Mucosa of descending colon (tissue), 3 donors: ENCODE results near the gene BRSK1. TPM values are rescaled to one million over a fixed set of nuclear protein-coding genes. Genes with fewer than 3 reads are reported as not detected.

ENCODE experiments used
- ATAC-seq: fragments of 200-7000 bp; cut with Tn5 transposase; one replicate; pipeline ENCODE4 v1.9.1; 2020; ENCODE audit warnings: mild to moderate bottlenecking, moderate library complexity
- DNase-seq, 3 donors: peaks; one replicate each; pipeline ENCODE4 v3.0.0-alpha.2; 2020
- H3K36me3 ChIP-seq: fragments of 200-600 bp; one replicate; pipeline ENCODE4 v1.8.0; 2021; ENCODE audit warnings: low read depth, mild to moderate bottlenecking
- H3K4me1 ChIP-seq: fragments of 200-600 bp; one replicate; pipeline ENCODE4 v1.8.0; 2021; ENCODE audit warnings: low read depth, mild to moderate bottlenecking
- H3K4me3 ChIP-seq: fragments of 200-600 bp; one replicate; pipeline ENCODE4 v1.8.0; 2021; ENCODE audit warnings: mild to moderate bottlenecking
- H3K9me3 ChIP-seq: fragments of 200-600 bp; one replicate; pipeline ENCODE4 v1.8.0; 2021; ENCODE audit warnings: mild to moderate bottlenecking
- intact Hi-C, 2 donors: fragments of 100-400 bp; cut with DNase I in 1 of 2; cut with micrococcal nuclease in 1 of 2; formaldehyde crosslinking; loops; one replicate each; pipeline versions ENCODE4 v1.11.0 to v1.11.1; 2022; cut with DNase I, micrococcal nuclease
- total RNA-seq, 3 donors: library from RNA; stranded (reverse); fragmentation: NEBNext Ultra II Directional in 2 of 3; extraction: Animal tissue kit (Norgen Biotek cat#: 25700) in 2 of 3; gene quantifications; one replicate each; pipeline versions ENCODE4 v1.2.1 to v1.2.4, GENCODE V29; 2021 to 2023
- TF ChIP-seq, protein P1 (sequence below): fragments of 200-600 bp; IDR thresholded peaks from one replicate; pipeline ENCODE4 v1.8.0; 2022; ENCODE audit warnings: antibody characterized with exemption, mild to moderate bottlenecking
- donor health status: DM: no; HTN: no; CAD: no; lungs with moderate emphysema.
- donor health status: DM: no; HTN: no; CAD: no.
- donor health status: DM: no; HTN: yes; CAD: no.

The BRSK1 gene
- total RNA-seq, 3 donors from 2014 or later, result 1.6 to 18.1 (median 1.9) TPM

DNA sequence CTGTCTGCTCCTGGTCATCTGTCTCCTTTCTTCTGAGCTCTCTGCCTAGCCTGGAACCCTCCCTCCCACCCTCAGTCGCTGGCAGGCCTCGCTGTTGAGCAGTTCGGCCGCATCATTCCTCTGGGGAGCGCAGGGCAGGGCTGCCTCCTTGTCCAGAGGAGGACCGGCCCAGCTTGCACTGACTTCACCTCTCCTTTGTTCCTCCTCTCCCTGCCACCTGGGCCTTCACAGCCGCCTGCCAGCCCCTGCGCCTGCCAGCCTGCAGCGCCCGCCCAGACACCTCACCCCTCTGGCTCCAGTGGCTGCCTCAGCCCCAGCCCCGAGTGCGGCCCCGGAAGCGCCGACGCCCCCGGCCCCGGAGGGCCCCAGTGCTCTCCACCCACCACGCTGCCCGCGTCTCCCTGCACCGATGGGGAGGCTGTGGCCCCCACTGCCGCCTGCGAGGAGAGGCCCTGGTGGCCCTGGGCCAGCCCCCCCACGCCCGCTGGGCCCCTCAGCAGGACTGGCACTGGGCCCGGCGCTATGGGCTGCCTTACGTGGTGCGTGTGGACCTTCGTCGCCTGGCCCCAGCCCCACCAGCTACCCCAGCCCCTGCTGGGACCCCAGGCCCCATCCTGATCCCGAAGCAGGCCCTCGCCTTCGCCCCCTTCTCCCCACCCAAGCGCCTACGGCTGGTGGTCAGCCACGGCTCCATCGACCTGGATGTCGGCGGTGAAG, 63.1 kb downstream of the BRSK1 start:
- intact Hi-C loops, result no loop called here
- Histone ChIP-seq H3K36me3 (no peaks in the 10 kb centered on the region), H3K4me3 (no peak overlapping the region), H3K9me3 (no peaks in the 10 kb centered on the region), H3K4me1 (peaks cover 8% of the 10 kb centered on the region)
- TF ChIP-seq, protein P1, sequence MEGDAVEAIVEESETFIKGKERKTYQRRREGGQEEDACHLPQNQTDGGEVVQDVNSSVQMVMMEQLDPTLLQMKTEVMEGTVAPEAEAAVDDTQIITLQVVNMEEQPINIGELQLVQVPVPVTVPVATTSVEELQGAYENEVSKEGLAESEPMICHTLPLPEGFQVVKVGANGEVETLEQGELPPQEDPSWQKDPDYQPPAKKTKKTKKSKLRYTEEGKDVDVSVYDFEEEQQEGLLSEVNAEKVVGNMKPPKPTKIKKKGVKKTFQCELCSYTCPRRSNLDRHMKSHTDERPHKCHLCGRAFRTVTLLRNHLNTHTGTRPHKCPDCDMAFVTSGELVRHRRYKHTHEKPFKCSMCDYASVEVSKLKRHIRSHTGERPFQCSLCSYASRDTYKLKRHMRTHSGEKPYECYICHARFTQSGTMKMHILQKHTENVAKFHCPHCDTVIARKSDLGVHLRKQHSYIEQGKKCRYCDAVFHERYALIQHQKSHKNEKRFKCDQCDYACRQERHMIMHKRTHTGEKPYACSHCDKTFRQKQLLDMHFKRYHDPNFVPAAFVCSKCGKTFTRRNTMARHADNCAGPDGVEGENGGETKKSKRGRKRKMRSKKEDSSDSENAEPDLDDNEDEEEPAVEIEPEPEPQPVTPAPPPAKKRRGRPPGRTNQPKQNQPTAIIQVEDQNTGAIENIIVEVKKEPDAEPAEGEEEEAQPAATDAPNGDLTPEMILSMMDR, result no peak
- ATAC-seq, result no peak
- peak in 1 of 3 donors; percentile 52 for DNase-seq

DNA sequence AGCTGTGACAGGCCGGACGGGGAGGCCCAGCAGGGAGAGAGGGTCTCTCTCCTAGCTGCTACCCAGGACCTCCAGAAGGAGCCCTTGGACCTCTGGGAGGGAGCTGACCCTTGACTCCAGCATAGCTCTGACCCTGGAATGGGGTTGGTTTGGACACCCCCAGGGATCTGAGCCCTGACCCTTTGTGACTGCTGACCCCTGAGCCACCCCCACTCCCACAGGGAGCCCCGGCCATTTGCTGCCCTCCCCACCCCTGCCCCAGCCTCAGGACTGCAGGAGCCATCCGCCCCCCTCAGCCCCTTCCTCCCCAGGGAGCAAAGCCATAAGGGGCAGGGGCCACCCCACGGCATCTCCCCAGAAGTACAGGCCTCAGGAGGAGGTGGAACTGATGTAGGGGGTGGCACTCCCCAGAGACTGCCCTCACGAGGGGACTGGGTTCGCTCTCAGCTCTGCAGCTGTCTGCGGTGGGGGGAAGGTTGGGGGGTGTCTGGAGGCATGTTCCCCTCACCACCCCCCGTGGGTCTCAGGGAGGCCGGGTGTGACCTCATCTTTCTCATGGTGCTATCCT, 63.7 kb downstream of the BRSK1 start:
- Histone ChIP-seq H3K9me3 (no peaks in the 10 kb centered on the region), H3K36me3 (no peaks in the 10 kb centered on the region), H3K4me1 (peaks cover 8% of the 10 kb centered on the region), H3K4me3 (no peak overlapping the region)
- intact Hi-C loops, result no loop called here
- ATAC-seq (no peak), DNase-seq (peak in 1 of 3 donors; percentile 42)
- TF ChIP-seq, protein P1, result no peak

DNA sequence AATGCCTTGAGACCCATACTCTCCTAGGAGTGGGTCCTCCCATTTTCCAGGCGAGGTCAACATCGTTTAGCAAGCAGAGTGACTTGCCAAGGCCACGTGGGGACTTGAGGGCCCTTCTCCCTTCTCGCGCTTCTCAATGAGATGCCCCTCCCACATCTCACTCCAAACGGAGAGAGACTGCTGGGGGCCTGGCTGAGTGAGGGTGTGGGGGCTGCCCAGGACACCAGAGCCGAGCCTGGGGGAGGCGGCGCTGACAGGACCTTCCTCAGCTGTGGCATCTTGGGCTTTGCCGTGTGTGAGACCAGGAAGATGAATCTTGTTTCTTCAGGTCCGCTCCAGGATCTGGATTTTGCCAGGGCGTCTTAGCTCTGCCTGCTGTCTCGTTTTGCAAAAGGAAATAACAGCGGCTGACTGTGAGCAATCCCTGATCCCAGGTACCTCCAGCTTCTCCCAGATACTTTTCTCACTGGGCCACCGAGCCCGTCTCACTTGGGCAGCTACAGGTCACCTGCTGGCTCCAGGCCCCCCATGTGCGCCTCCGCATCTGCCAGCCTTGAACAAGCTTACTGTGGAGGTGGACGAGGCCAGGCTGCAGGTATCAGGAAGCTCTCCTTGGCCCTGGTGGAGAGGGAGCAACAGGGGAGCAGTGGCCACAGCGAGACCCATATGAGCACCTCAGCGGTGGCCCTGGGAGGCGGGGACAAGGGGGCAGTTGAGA, 64.7 kb downstream of the BRSK1 start:
- Histone ChIP-seq H3K4me1 (peaks cover 13% of the 10 kb centered on the region), H3K4me3 (no peak overlapping the region), H3K9me3 (no peaks in the 10 kb centered on the region), H3K36me3 (no peaks in the 10 kb centered on the region)
- TF ChIP-seq, protein P1, result no peak
- DNase-seq, result no peak
- no peak for ATAC-seq
- intact Hi-C loops, result no loop called here

DNA sequence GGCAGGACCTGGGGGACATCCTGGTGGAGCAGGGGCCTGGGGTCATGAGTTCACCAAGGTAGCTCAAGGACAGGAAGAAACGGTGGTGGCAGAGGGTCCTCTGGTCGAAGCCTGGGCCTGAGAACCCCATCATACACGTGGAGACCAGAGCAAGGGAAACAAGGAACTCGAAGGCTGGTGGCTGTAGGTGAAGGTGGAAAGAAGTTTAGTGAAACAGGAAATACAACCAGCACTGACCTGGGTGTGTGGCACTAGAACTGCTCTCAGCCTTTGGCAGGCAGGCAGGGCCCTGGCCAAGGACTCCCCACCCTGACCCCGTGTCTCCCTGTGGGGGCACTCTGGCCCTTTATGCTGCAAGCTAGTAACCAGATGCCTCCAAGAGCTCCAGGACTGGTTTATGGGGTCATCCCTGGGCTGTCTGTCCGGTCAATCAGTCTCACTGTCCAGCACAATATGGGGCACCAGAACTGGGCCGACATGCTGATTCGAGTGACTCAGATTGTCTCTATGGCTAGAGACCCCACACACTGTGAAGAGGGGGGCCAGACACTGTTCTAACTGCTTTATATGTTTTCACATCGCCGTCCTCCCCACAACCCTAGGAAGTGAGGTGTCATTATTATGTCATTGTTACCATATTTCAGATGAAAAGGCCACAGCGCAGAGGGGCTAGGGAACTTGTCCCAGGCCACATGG, 67.0 kb downstream of the BRSK1 start:
- intact Hi-C loops, result no loop called here
- ATAC-seq, result peak; percentile 29
- H3K4me1 ChIP-seq, result peaks cover 21% of the 10 kb centered on the region

DNA sequence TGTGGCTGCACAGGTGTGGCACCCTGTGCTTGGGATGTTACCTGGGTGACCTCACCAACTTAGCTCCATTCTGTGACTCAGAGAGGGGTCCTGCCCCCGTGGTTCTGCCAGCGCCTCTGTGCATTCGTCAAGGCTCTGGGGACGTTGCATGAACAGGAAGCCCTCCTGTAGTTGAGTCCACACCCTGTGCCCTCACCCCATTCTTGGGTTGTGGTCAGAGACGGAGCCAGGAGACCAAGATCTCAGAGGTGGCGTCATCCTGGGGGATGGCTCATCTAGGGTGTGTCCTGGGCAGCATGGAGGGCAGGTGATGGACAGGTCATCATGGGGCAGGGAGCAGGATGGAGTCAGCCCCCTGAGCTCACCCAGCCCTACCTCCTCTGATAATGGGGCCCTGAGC, 68.2 kb downstream of the BRSK1 start:
- no peak overlapping the region for H3K4me3 ChIP-seq
- TF ChIP-seq, protein P1, result no peak
- H3K4me1 ChIP-seq, result peaks cover 17% of the 10 kb centered on the region
- ATAC-seq (no peak), DNase-seq (no peak)
- no peaks in the 10 kb centered on the region for H3K36me3 ChIP-seq
- no peaks in the 10 kb centered on the region for H3K9me3 ChIP-seq
- intact Hi-C loops, result no loop called here

More for the DNA sequence above, 67.0 kb downstream of the BRSK1 start:
- H3K9me3 ChIP-seq, result no peaks in the 10 kb centered on the region
- TF ChIP-seq, protein P1, result no peak
- H3K4me3 ChIP-seq, result no peak overlapping the region
- DNase-seq, result peak in 1 of 3 donors; percentile 55
- H3K36me3 ChIP-seq, result no peaks in the 10 kb centered on the region
